HepG2 (cell line): ENCODE data around the gene POU2AF2.
"Not testable (repeated sequence)": the region's sequence is repeated elsewhere in the genome, so short reads cannot be mapped to it uniquely, and the experiment has no call there.

ENCODE experiments used
- CCAR2 ChIP-seq: fragments of 200-400 bp; formaldehyde crosslinking; optimal IDR thresholded peaks from 2 replicates; pipeline ENCODE3; 2018; ENCODE audit warnings: low read depth, mild to moderate bottlenecking, low read length, moderate library complexity
- DPF2 ChIP-seq: sonication (generic); formaldehyde crosslinking; IDR thresholded peaks from 2 replicates; pipeline ENCODE4 v1.4.0; 2020; ENCODE audit warnings: mild to moderate bottlenecking, low read depth, missing genetic modification reagents, borderline replicate concordance
- KDM4B ChIP-seq: sonication (generic); formaldehyde crosslinking; IDR thresholded peaks from 2 replicates; pipeline ENCODE4 v1.4.0; 2020; ENCODE audit warnings: missing genetic modification reagents
- NCOA2 ChIP-seq: sonication (generic); formaldehyde crosslinking; IDR thresholded peaks from 2 replicates; pipeline ENCODE4 v1.8.0; 2022; ENCODE audit warnings: inconsistent platforms
- POLR2A ChIP-seq, 2 experiments: IDR thresholded peaks; 2 replicates each; pipeline ENCODE4 v1.6.1; 2011; ENCODE audit warnings: low read depth in 2 of 2, low read length in 2 of 2, mild to moderate bottlenecking in 1 of 2, moderate library complexity in 1 of 2; ENCODE audit not compliant: insufficient read depth in 1 of 2
- SMC3 ChIP-seq: IDR thresholded peaks from 2 replicates; pipeline ENCODE4 v1.6.1; 2011; ENCODE audit warnings: low read length, improper control_type of control experiment
- SP1 ChIP-seq, 2 experiments: fragments of 450-650 bp in 1 of 2; sonication (generic) in 1 of 2; formaldehyde crosslinking in 1 of 2; IDR thresholded peaks; 2 replicates each; pipeline versions ENCODE4 v1.4.0 to v1.6.1; 2016 to 2020; ENCODE audit warnings: missing genetic modification reagents in 1 of 2
- ZNF274 ChIP-seq: sonication (generic); formaldehyde crosslinking; IDR thresholded peaks from 2 replicates; pipeline ENCODE4 v1.5.1; 2020; ENCODE audit warnings: mild to moderate bottlenecking, missing genetic modification reagents
- TF ChIP-seq, protein P1 (sequence below): sonication (generic); formaldehyde crosslinking; IDR thresholded peaks from 2 replicates; pipeline ENCODE4 v1.5.0; 2020; ENCODE audit warnings: mild to moderate bottlenecking, missing genetic modification reagents, moderate library complexity
- TF ChIP-seq, protein P2 (sequence below): sonication (generic); formaldehyde crosslinking; IDR thresholded peaks from 2 replicates; pipeline ENCODE4 v1.5.0; 2020; ENCODE audit warnings: missing genetic modification reagents

DNA sequence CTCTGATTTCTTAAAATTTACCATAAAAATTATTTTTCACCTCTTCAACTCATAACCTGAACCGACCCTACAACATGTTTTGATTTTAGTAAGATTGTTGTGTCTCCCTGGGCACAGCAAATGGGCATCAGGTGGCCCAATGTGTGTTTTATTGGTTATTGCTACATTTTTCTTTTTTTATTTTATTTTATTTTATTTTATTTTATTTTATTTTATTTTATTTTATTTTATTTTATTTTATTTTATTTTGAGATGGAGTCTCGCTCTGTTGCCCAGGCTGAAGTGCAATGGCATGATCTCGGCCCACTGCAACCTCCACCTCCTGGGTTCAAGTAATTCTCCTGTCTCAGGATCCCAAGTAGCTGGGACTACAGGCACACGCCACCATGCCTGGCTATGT, 22.8 kb downstream of the POU2AF2 start:
- TF ChIP-seq, protein P1, sequence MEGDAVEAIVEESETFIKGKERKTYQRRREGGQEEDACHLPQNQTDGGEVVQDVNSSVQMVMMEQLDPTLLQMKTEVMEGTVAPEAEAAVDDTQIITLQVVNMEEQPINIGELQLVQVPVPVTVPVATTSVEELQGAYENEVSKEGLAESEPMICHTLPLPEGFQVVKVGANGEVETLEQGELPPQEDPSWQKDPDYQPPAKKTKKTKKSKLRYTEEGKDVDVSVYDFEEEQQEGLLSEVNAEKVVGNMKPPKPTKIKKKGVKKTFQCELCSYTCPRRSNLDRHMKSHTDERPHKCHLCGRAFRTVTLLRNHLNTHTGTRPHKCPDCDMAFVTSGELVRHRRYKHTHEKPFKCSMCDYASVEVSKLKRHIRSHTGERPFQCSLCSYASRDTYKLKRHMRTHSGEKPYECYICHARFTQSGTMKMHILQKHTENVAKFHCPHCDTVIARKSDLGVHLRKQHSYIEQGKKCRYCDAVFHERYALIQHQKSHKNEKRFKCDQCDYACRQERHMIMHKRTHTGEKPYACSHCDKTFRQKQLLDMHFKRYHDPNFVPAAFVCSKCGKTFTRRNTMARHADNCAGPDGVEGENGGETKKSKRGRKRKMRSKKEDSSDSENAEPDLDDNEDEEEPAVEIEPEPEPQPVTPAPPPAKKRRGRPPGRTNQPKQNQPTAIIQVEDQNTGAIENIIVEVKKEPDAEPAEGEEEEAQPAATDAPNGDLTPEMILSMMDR (CRISPR knock-in tag) = not testable (repeated sequence)
- TF ChIP-seq DPF2; POLR2A (IDR thresholded peaks at IDR 0.05; ENCODE audit: insufficient read depth in 1 of 2, low read depth in 2 of 2, low read length in 2 of 2); SP1 (IDR thresholded peaks at IDR 0.05); SP1 (CRISPR knock-in tag; IDR thresholded peaks at IDR 0.05); ZNF274 (CRISPR knock-in tag); KDM4B (CRISPR knock-in tag); SMC3; CCAR2; NCOA2: not testable (repeated sequence)
- TF ChIP-seq, protein P2, sequence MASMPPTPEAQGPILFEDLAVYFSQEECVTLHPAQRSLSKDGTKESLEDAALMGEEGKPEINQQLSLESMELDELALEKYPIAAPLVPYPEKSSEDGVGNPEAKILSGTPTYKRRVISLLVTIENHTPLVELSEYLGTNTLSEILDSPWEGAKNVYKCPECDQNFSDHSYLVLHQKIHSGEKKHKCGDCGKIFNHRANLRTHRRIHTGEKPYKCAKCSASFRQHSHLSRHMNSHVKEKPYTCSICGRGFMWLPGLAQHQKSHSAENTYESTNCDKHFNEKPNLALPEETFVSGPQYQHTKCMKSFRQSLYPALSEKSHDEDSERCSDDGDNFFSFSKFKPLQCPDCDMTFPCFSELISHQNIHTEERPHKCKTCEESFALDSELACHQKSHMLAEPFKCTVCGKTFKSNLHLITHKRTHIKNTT (CRISPR knock-in tag) = not testable (repeated sequence)
